Measurements from ENCODE around the gene CARD9.
A peak's percentile ranks its signal among the peaks of the same experiment; 100 is the strongest.
"Not testable (repeated sequence)": the region's sequence is repeated elsewhere in the genome, so short reads cannot be mapped to it uniquely, and the experiment has no call there.

CARD9 gene

GRCh38 chr9:136333045-136333444 is 40.4 kb downstream of the CARD9 start:
- DNase-seq: no peak

DNA sequence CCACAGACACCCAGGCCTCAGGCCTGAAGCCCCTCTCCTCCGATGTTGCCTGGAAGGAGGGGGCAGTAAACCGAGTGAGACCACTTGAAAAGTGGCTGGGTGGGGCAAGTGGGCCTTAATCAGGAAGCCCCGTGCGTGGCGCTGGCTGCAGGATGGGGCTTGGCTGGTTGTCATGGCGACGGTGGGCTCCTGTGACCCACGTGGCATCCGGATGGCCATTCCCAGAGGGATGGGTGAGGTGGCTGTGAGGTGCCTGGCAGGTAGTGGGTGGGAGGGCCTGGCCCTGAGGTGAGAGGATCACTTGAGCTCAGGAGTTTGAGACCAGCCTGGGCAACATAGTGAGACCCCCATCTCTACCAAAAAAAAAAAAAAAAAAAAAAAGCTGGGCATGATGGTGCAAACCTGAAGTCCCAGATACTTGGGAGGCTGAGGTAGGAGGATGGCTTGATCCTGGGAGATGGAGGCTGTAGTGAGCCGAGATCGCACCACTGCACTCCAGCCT is 40.9 kb downstream of the CARD9 start:
- DNase-seq: no peak

DNA sequence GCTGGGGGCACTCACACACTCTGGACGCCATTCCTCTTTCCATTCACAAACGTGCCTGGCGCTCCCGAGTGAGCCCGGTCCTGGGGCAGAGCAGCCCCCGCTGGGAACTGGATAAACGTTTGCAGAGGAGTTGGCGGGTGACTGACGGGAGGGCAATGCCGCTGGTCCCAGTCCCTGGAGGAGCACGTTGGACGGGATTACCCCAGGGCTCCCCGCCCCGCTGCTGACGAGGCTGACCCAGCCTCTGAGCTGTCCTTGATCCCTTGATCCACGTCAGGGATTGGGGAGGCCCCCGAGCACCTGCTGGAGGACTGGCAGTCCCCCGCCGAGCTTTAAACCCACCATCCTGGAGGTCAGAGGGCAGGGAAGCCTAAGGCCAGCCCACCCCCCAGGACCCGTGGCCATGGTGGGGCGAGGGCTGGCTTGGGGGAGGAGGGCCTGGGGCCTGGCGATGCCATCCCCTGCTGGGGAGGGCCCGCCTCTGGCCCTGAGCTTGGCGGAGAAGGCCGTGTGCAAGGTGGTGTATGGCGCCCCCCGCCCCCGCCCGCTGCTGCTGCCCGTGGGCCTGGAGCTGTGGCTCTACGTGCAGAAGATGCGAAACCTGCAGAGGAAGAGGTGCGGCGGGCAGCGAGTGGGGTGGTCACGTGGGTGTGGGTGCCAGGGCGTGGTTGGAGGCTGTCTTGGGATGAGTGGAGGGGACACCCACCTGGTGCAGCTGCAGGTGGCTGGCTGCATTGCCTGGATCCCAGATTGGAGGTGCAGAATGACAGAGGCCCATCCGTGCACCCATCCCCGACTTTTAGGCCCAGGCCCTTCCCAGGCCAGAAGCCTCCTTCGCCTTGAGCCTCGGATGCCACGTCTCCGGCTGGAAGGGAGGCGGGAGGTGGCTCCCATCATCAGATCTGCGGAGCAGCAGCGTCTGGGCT is 41.6 kb downstream of the CARD9 start:
- DNase-seq: no peak

DNA sequence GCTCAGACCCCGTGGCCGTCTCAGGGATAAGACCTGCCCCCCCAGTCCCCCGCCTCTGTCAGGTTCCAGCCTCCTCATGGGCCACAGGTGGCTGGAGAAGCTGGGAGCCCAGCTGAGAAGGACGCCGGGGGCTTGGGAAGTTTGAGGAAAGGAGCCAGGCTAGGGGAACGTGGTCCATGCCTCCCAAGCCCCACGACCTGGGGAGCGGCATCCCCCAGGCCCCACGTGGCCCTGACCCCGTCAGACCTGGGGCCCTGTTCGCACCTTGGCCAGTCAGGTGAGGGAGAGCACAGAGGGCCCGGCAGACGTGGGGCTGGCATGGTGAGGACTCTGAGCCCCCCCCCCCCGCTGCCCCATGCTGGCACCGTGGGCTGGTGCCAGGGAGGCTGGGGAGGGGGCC is 42.4 kb downstream of the CARD9 start:
- no peak for DNase-seq

- no peak for DNase-seq
Observed at GRCh38 chr9:136330406-136330990, 43.0 kb downstream of the CARD9 start.

- no peak for DNase-seq
Observed at GRCh38 chr9:136329636-136330405, 43.6 kb downstream of the CARD9 start.

DNA sequence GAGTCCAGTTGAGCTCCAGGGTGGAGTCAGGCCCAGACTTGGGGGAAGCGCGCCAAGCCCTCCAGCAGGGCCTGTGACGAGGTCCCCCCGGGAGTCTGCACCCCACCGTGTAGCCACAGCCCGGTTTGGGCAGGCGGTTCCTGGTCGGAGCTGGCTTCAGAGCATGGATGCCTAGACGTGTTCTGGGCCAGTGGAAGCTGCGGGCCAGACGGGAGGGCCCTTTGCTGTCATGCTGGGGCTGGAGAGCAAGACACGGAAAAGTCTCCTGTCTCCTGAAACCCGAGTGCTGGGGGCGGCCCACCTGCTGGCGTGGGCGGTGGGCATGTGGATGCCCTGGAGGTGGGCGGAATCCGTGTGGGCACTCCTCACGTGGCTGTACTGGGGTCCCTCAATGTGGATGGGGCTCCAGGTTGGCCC is 44.2 kb downstream of the CARD9 start:
- no peak for DNase-seq

DNA sequence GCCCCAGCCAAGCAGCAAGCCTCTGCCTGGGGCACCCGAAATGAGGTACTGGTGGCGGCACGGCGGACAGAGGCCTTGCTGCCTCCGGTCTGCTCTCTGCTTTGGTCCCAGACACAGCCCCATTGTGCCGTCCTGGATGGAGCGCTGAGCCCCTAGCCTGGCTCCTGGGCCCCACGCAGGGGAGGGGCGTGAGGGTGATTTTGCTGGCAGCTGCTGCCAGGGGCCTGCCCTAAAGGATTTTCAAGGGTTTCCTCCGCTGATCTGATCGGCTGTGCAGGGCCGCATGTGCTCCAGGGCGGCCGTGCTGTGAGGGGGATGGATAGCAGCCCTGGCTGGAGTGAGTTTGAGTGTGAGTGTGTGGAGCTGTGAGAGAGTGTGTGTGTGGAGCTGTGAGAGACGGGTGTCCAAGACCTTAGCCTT is 44.8 kb downstream of the CARD9 start:
- DNase-seq: no peak

GRCh38 chr9:136328011-136328621 is 45.4 kb downstream of the CARD9 start:
- no peak for DNase-seq

DNA sequence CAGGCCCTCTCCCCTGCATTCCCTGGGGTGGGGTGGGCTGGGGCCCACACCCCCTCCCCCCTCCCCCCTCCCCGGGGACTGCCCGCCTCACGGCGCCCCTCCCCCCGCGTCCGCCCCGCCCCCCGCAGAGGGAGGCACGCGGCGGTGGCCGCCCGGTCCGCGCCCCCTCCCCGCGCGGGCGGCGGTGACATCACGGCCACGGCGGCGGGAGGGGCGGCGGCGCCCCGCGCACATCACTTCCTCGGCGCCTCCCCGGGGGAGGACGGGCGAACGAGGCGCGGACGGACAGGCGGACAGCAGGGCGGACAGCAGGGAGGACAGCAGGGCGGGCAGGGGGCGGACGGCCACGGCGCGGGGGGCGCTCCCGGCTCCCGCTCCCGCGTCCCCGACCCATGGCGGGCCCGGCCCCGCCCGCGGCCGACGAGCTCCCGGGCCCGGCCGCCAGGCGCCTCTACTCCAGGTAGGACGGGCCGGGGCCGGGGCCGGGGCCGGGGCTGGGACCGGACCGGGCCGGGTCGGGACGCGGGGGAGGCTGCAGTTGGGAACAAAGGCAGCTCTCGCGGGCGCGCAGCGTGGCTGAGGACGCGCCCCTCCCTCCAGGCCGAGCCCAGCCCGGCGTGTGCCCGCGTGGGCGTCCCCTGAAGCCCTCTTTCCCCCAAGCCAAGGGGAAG is 46.0 kb downstream of the CARD9 start, which contains the start of gene GPSM1:
Gene GPSM1 (plus strand): TSS at position 236 of the 671 bp plus-strand sequence. CDS start 157 bp downstream, at position 393.
- peak; percentile 55 to 58 for DNase-seq

DNA sequence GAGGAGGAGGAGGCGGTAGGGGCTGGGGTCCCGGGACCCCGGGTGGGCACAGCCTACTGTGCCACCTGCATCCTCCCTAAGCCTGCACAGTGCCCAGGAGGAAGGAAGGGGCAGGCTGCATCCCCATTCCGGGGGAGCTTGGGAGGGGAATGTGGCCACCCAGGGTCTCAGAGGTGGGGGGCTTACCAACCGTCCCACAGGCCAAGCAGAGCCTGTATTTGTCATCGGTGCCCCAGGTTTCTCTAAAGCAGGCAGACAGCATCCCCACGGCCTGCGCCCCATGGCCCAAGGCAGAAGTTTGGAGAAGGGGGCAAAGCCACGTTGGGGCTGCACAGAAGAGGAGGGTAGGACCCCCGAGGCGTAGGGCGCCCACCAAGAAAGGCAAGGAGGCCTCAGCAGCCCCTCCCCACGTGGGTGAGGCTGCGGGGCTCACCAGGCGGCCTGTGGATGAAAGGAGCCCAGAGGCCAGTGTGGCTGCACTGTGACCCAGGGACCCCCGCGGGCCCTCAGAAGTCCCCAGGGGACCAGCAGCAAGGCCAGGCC is 46.6 kb downstream of the CARD9 start:
- DNase-seq: no peak

GRCh38 chr9:136326061-136326760 is 47.3 kb downstream of the CARD9 start:
- DNase-seq: no peak

DNA sequence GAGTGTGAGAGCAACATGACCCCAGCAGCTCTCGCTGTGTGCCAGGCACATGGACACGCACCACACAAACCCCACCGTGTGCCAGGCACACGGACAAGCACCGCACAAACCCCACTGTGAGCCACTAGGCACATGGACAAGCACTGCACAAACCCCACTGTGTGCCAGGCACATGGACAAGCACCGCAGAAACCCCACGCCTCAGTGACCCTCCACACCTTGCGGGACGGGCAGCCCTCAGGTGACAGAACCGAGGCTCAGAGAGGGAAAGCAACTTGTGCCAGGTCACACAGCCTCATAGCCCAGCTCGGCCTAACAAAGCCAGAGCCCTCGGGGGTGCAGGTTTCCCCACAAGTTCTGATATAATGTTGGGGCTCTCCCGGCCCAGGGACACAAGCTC is 48.1 kb downstream of the CARD9 start:
- DNase-seq: no peak

DNA sequence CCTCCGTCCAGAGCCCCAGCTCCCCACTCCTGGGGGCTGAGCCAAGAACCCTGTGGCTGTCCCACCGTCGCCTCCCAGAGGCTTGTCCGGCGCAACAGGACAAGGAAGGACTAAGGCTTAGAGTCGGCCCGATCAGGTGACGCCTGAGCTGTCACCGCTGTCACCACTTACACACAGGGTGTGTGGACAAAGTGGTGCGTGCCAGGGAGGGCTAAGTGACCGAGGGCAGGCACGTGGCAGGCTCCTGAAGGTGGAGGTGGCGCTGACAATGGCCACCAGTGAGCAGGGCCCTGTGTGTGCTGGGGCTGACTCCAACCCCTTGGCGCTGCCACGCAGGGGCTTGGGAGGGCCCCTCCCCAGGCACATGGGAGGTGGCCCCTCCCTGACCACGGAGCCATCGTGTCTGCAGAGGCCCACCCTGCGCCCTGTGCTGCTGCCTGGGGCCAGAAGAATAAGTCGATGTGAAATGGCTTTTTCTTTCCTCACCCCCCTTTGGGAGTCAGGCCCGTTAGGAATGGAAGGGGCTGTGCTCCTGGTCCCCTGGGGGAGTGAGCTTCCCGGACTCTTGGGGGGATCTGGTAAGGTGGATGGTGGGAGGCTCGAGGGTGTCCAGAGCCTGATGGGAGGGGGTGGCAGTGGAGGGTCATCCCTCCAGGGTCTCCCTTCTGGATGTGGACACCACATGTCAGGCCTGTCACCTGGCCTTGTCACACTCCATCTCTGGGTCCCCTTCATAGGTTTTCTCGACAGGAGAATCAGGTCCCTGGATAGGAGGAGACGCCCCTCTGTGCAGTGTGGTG is 48.8 kb downstream of the CARD9 start:
- DNase-seq: no peak

GRCh38 chr9:136323371-136323789 is 50.1 kb downstream of the CARD9 start:
- DNase-seq: no peak

GRCh38 chr9:136322756-136323330 is 50.6 kb downstream of the CARD9 start:
- no peak for DNase-seq

DNA sequence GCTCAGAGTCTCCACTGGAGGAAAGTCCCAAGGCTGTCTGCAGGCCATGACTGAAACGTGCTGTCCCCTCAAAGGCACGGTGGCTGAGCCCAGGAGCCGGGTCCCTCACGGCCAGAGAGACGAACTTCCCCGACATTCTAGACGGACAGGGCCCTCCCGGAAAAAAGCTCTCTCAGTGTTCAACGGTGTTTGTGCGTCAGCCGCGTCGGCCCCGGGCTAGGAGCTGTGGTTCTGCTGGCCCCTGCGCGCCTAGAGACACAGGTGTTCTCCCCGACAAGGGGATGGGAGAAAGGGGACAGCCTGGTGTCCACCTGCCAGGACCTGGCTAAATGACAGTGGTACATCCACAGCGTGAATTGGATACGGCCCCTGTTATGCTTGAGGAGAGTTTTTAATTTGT is 51.9 kb downstream of the CARD9 start:
- no peak for DNase-seq

GRCh38 chr9:136320972-136321371 is 52.5 kb downstream of the CARD9 start:
- DNase-seq: not testable (repeated sequence)

- DNase-seq: not testable (repeated sequence)
Observed at GRCh38 chr9:136319955-136320354, 53.5 kb downstream of the CARD9 start.

DNA sequence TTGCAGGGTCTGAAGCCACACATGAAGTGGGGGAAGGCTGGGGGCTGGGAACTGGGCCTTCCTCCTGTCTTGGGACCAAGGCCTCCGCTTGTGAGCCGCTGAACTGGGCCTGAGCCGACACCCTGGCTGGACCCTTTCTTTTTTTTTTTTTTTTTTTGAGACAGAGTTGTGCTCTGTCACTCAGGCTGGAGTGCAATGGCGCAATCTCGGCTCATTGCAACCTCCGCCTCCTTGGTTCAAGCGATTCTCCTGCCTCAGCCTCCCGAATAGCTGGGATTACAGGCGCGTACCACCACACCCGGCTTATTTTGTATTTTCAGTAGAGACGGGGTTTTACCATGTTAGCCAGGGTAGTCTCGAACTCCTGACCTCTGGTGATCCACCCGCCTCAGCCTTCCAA is 54.2 kb downstream of the CARD9 start:
- DNase-seq: not testable (repeated sequence)
